Measurements from ENCODE around the gene BID. TPM values are rescaled to one million over a fixed set of nuclear protein-coding genes. Genes with fewer than 3 reads are reported as not detected.

BID gene
- total and polyA plus RNA-seq, 4 donors: 13.1 to 179 (median 37.5) TPM

DNA sequence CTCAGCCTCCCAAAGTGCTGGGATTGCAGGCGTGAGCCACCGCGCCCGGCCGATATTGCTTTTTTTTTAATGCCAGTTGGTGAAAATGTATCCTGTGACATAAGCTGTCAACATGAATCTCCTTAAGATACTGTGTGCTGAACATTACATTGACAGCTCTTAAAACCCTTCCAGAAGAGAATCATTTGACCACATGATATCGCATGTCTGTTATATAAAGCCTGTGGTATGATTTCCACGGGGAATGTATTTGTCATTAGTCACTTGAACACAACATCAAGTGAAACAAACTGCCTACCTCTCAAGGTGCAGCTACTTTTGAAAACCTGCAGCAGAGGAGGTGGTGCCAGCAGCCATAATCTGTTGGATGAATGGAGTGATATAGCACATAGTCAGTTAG, 68.7 kb downstream of the BID start:
- ATAC-seq (ENCODE audit: insufficient read depth, low FRiP score) (no peak), DNase-seq (no peak)
- TF ChIP-seq, protein P1, sequence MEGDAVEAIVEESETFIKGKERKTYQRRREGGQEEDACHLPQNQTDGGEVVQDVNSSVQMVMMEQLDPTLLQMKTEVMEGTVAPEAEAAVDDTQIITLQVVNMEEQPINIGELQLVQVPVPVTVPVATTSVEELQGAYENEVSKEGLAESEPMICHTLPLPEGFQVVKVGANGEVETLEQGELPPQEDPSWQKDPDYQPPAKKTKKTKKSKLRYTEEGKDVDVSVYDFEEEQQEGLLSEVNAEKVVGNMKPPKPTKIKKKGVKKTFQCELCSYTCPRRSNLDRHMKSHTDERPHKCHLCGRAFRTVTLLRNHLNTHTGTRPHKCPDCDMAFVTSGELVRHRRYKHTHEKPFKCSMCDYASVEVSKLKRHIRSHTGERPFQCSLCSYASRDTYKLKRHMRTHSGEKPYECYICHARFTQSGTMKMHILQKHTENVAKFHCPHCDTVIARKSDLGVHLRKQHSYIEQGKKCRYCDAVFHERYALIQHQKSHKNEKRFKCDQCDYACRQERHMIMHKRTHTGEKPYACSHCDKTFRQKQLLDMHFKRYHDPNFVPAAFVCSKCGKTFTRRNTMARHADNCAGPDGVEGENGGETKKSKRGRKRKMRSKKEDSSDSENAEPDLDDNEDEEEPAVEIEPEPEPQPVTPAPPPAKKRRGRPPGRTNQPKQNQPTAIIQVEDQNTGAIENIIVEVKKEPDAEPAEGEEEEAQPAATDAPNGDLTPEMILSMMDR (IDR thresholded peaks at IDR 0.05; ENCODE audit: control extremely low read depth, extremely low read depth): no peak
- Histone ChIP-seq H3K36me3 (ENCODE audit: control insufficient read depth in 4 of 4, insufficient read depth in 4 of 4, low read length in 4 of 4) (peaks cover 0 to 7% (median 4%) of the 10 kb centered on the region in 4 donors), H3K9me3 (ENCODE audit: control insufficient read depth in 4 of 4, insufficient read depth in 3 of 4, low read length in 3 of 4) (no peaks in the 10 kb centered on the region), H3K4me1 (ENCODE audit: control insufficient read depth in 5 of 5, insufficient read depth in 5 of 5, low read length in 5 of 5) (no peaks in the 10 kb centered on the region), H3K27me3 (ENCODE audit: control insufficient read depth in 3 of 3, insufficient read depth in 3 of 3, low read length in 2 of 3) (no peaks in the 10 kb centered on the region), H3K27ac (ENCODE audit: low read depth in 1 of 2, low read length in 1 of 2) (no peak overlapping the region), H3K9ac (ENCODE audit: insufficient read depth in 1 of 2, low read length in 2 of 2) (no peak overlapping the region), H3K4me3 (no peak overlapping the region)
- 96 to 98% methylated on average over 7 of the region's 7 CpGs for WGBS, 2 donors

DNA sequence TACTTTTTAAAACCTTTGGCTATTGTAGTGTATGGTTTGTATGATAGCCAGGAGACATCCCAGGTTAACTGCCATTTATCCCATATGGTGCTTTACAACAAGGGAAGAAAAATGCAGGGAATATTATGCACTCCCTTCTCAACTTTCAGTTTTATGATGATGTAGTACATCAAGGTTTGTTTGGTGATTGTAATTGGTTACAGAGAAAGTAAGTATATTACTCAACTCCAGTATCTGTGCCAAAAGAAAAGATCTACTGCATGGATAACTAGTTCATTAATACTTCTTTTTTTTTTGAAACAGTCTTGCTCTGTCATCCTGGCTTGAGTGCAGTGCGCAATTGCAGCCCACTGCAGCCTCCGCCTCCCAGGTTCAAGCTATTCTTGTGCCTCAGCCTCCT, 70.5 kb downstream of the BID start:
- Histone ChIP-seq H3K36me3 (ENCODE audit: control insufficient read depth in 4 of 4, insufficient read depth in 4 of 4, low read length in 4 of 4) (peaks cover 0 to 7% (median 4%) of the 10 kb centered on the region in 4 donors), H3K4me1 (ENCODE audit: control insufficient read depth in 5 of 5, insufficient read depth in 5 of 5, low read length in 5 of 5) (no peaks in the 10 kb centered on the region), H3K9me3 (ENCODE audit: control insufficient read depth in 4 of 4, insufficient read depth in 3 of 4, low read length in 3 of 4) (no peaks in the 10 kb centered on the region), H3K4me3 (no peak overlapping the region), H3K9ac (ENCODE audit: insufficient read depth in 1 of 2, low read length in 2 of 2) (no peak overlapping the region), H3K27ac (ENCODE audit: low read depth in 1 of 2, low read length in 1 of 2) (no peak overlapping the region), H3K27me3 (ENCODE audit: control insufficient read depth in 3 of 3, insufficient read depth in 3 of 3, low read length in 2 of 3) (no peaks in the 10 kb centered on the region)
- ATAC-seq (ENCODE audit: insufficient read depth, low FRiP score) (no peak), DNase-seq (no peak)
- WGBS, 2 donors: 99 to 100% methylated on average over 2 of the region's 2 CpGs
- TF ChIP-seq, protein P1 (IDR thresholded peaks at IDR 0.05; ENCODE audit: control extremely low read depth, extremely low read depth): no peak

DNA sequence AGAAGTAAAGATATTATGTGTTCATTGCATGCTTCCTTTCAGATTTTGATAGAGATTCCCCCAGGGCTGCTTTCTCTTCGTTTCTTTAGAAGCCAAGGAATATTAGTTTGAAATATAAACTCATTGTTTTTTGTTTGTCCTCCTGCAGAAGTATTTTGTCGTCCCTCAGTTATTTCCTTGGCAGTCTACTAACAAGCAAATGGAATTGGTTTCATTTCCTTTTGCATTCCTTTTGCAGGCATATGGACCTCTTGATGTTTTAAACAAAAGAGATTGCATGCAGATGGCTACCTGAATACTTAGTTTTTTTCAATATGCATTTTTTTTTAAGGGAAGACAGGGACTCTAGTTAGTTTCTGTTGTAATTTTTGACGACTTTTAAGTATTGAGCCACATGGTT, 73.5 kb downstream of the BID start:
- peak in 1 of 3 donors; percentile 9 for DNase-seq
- no peak for ATAC-seq (ENCODE audit: insufficient read depth, low FRiP score)
- Histone ChIP-seq H3K27ac (ENCODE audit: low read depth in 1 of 2, low read length in 1 of 2) (no peak overlapping the region), H3K9me3 (ENCODE audit: control insufficient read depth in 4 of 4, insufficient read depth in 3 of 4, low read length in 3 of 4) (no peaks in the 10 kb centered on the region), H3K36me3 (ENCODE audit: control insufficient read depth in 4 of 4, insufficient read depth in 4 of 4, low read length in 4 of 4) (peaks cover 0 to 9% (median 6%) of the 10 kb centered on the region in 4 donors), H3K9ac (ENCODE audit: insufficient read depth in 1 of 2, low read length in 2 of 2) (no peak overlapping the region), H3K27me3 (ENCODE audit: control insufficient read depth in 3 of 3, insufficient read depth in 3 of 3, low read length in 2 of 3) (no peaks in the 10 kb centered on the region), H3K4me3 (no peak overlapping the region), H3K4me1 (ENCODE audit: control insufficient read depth in 5 of 5, insufficient read depth in 5 of 5, low read length in 5 of 5) (no peaks in the 10 kb centered on the region)
- 33 to 46% methylated on average over 3 of the region's 3 CpGs for WGBS, 2 donors
- TF ChIP-seq, protein P1 (IDR thresholded peaks at IDR 0.05; ENCODE audit: control extremely low read depth, extremely low read depth): no peak

DNA sequence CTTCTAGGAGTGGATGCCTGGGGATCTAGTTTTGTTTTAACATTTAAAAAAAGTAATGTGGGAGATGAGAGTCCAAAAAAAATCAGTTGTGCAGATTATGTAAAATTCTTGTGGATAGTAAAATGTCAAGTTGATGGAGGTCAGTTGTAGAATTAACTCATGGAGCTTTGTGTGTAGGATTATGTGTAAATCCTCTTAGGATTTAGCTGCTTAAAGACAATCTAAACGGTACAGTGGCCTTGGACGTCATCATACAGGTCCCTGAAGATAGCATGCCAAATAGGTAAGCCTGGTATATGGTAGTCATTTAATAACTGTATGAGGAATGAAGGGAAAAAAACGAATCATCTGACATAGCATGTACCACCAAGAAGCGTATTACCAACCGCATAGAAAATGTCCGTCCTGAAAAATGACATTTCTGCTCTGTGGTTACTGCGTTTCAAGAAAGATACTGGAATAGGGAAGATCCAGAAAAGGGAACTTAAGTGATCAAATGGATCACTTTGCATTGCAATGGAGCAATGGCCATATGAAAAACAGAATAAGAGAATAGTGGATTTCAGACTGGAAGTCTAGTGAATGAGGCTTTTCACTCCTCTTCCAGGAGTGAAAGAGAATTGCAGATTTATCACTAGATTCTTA, 74.5 kb downstream of the BID start:
- Histone ChIP-seq H3K9ac (ENCODE audit: insufficient read depth in 1 of 2, low read length in 2 of 2) (no peak overlapping the region), H3K27me3 (ENCODE audit: control insufficient read depth in 3 of 3, insufficient read depth in 3 of 3, low read length in 2 of 3) (no peaks in the 10 kb centered on the region), H3K27ac (ENCODE audit: low read depth in 1 of 2, low read length in 1 of 2) (no peak overlapping the region), H3K4me3 (no peak overlapping the region), H3K9me3 (ENCODE audit: control insufficient read depth in 4 of 4, insufficient read depth in 3 of 4, low read length in 3 of 4) (no peaks in the 10 kb centered on the region), H3K36me3 (ENCODE audit: control insufficient read depth in 4 of 4, insufficient read depth in 4 of 4, low read length in 4 of 4) (peaks cover 0 to 14% (median 7%) of the 10 kb centered on the region in 4 donors), H3K4me1 (ENCODE audit: control insufficient read depth in 5 of 5, insufficient read depth in 5 of 5, low read length in 5 of 5) (peaks cover 0 to under 1% (median 0%) of the 10 kb centered on the region in 5 donors)
- 51 to 79% methylated on average over 7 of the region's 7 CpGs for WGBS, 2 donors
- DNase-seq (no peak), ATAC-seq (ENCODE audit: insufficient read depth, low FRiP score) (no peak)
- TF ChIP-seq, protein P1 (IDR thresholded peaks at IDR 0.05; ENCODE audit: control extremely low read depth, extremely low read depth): no peak

All from lung (tissue), 12 donors.